Activated naive CD4-positive, alpha-beta T cell (primary cell): Measurements from ENCODE around the gene MYCL.
"Not testable (repeated sequence)": the region's sequence is repeated elsewhere in the genome, so short reads cannot be mapped to it uniquely, and the experiment has no call there.

Experiments
- DNase-seq, 4 experiments: peaks; one replicate each; lab custom pipeline; 2025; lab: John Stamatoyannopoulos, UW

The MYCL gene

DNA sequence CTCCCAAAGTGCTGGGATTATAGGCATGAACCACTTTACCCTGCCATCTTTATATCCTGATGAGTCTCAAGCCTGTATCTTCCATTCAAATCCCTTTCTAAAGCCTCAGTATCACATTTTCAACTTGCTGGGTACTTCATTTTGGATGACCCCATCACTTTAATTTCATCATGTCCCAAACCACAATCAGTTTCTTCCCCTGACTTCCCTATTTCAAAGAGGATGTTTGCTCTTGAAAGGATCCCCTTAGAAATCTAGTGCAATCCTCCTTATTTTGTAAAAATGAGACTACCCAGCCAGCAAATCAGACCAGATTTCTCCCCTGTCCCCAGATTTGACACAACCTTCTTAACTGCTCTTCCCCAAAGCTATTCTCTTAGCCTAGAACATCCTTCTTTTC is 11.4 kb downstream of the MYCL start:
- DNase-seq, result no peak

DNA sequence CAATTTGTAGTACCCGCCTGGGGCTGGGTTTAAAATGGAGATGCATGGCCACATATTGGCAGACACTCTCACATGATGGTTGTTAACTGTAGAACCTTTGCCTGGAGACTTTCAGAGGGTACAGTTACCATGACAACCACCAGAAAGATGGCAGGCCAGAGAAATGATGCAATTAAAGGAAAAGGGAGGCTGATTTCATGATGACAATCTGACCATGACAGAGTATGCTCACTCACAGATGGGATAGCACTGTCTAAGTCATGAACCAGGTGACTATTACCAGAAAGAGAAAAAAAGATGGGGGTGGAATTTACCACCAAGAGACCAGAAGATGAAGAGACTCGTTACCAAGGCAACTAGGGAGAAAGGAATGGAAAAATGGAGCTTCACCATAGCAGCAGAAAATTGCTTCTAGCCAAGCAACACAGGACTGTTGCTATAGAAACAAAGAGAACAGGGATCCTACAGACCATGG is 14.9 kb downstream of the MYCL start:
- DNase-seq, result no peak

DNA sequence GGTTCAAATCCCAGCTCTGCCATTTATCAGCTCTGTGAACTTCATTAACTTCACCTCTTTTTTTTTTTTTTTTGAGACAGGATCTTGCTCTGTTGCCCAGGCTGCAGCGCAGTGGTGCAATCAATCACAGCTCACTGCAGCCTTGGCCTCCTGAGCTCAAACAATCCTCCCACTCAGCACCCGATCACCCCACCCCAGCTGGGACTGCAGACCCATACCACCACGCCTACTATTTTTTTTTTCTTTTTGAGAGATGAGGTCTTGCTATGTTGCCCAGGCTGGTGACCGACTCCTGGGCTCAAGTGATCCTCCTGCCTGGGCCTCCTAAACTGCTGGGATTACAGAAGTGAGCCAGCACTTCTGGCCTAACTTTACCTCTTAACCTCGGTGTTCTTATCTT is 16.2 kb downstream of the MYCL start:
- no peak for DNase-seq

GRCh38 chr1:39882152-39882551 is 19.6 kb downstream of the MYCL start:
- DNase-seq, result no peak

GRCh38 chr1:39877980-39878956 is 23.4 kb downstream of the MYCL start:
- DNase-seq, result no peak

- DNase-seq, result no peak
These were observed 24.4 kb downstream of the MYCL start for GRCh38 chr1:39877231-39877778.

- no peak for DNase-seq
These were observed 25.6 kb downstream of the MYCL start for GRCh38 chr1:39876144-39876543.

- DNase-seq, result no peak
These were observed 29.0 kb downstream of the MYCL start for GRCh38 chr1:39872698-39873097.

DNA sequence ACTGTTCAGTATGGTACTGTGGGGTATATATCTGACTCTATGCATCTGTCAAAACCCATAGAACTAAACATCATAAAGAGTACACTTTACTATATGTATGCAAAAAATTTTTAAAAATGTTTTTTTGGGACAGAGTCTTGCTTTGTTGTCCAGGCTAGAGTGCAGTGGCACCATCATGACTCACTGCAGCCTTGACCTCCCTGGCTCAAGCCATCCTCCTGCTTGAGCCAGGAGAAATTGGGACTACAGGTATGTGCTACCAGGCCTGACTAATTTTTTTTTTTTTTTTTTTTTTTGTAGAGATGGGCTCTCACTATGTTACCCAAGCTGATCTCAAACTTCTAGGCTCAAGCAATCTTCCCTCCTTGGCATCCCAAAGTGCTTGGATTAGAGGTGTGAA is 29.9 kb downstream of the MYCL start:
- no peak for DNase-seq

GRCh38 chr1:39871043-39871442 is 30.7 kb downstream of the MYCL start:
- not testable (repeated sequence) for DNase-seq

- not testable (repeated sequence) for DNase-seq
These were observed 32.1 kb downstream of the MYCL start for GRCh38 chr1:39869538-39870112.

- DNase-seq, result no peak
These were observed 35.0 kb downstream of the MYCL start for GRCh38 chr1:39866767-39867166.

GRCh38 chr1:39865762-39866161 is 36.0 kb downstream of the MYCL start:
- no peak for DNase-seq

DNA sequence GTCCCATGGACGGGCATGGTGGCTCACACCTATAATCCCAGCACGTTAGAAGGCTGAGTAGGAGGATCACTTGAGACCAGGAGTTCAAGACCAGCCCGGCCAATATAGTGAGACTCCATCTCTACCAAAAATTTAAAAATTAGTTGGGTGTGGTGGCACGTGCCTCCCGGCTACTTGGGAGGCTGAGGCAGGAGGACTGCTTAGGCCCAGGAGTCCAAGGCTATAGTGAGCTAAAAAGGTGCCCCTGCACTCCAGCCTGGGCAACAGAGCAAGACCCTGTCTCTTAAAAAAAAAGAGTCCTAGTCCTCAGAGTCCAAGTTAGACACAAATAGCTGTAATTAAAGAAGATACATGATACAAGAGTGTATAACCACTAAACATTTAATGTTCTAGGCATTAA is 38.5 kb downstream of the MYCL start:
- DNase-seq, result no peak

- no peak for DNase-seq
These were observed 40.7 kb downstream of the MYCL start for GRCh38 chr1:39861003-39861402.

DNA sequence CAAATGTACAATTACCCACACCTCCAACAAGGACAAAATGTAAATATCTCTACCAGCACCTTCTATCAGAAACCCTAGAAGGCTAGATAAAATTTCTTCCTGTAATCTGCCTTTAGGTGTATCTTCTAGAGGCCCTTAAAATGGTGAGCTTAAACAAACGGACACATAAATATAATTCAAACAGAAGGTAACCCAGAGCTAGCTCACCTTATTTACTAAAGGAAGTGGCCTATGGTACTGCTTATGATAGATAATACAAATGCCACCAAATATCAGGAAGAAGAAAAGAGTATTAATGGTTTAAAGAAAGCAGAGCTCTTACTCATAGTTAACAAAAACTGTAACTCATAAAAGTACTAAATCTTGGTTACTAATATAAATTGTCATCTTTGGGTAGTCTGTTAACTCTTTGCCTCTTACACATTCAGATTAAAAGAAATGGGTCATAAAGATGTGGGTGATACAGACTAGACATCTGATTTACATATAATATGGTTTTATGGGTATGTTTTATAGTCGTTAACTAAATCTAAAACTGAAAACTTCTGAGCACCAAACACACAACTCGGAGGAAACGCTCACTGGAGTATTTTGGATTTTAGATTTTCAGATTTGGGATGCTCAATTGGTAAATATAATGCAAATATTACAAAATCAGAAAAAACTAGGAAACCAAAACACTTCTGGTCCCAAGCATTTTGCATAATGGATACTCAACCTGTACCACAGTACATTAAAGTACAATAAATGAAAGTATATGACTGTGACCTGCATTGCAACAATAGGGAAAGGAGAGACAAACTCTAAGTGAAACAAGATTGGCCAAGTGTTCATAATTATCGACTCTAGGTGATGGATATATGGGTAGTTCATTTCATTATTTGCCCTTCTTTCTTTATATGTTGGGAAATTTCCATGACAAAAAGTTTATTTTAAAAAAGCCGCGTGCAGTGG is 41.6 kb downstream of the MYCL start:
- DNase-seq, result no peak

GRCh38 chr1:39858315-39858714 is 43.4 kb downstream of the MYCL start:
- DNase-seq, result no peak

GRCh38 chr1:39857126-39857878 is 44.4 kb downstream of the MYCL start:
- no peak for DNase-seq

DNA sequence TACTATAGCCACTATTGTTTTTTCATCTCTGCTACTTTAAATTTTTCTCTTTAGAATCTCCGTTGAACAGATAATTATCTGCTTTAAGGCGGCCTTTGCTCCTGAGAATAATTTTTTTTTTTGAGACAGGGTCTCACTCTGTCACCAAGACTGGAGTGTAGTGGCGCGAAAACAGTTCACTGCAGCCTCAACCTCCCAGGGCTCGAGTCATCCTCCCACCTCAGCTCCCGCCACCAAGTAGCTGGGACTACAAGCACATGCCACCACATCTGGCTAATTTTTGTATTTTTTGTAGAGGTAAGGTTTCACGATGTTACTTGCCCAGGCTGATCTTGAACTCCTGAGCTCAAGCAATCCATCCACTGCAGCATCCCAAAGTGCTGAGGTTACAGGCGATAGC is 47.0 kb downstream of the MYCL start:
- DNase-seq, result no peak

DNA sequence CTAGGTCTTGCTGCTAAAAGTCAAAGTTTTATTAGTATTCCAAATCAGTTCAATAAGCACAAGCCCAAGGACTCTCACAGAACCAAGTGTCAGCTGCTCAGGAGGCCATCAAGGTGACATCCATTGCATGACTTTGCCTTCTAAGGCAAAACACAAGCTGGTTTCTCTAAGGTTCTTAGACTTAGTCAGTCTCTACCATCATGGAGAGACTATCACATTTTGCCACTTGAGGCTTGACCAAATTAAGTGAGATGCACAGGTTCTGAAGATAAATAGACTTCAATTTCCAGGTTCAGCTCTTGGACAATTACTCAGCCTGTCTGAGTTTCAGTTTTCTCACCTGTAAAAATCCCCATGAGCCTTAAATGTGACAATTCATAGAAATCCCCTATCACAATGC is 47.4 kb downstream of the MYCL start:
- no peak for DNase-seq

- DNase-seq, result no peak
These were observed 48.8 kb downstream of the MYCL start for GRCh38 chr1:39852876-39853275.
